GM04504 (cell line): ENCODE data around the gene CEP170B.
"Not testable (repeated sequence)": the region's sequence is repeated elsewhere in the genome, so short reads cannot be mapped to it uniquely, and the experiment has no call there.

Experiments
- DNase-seq: peaks from one replicate; pipeline ENCODE4 v3.0.0-alpha.2; 2012; ENCODE audit warnings: low read depth

The CEP170B gene

DNA sequence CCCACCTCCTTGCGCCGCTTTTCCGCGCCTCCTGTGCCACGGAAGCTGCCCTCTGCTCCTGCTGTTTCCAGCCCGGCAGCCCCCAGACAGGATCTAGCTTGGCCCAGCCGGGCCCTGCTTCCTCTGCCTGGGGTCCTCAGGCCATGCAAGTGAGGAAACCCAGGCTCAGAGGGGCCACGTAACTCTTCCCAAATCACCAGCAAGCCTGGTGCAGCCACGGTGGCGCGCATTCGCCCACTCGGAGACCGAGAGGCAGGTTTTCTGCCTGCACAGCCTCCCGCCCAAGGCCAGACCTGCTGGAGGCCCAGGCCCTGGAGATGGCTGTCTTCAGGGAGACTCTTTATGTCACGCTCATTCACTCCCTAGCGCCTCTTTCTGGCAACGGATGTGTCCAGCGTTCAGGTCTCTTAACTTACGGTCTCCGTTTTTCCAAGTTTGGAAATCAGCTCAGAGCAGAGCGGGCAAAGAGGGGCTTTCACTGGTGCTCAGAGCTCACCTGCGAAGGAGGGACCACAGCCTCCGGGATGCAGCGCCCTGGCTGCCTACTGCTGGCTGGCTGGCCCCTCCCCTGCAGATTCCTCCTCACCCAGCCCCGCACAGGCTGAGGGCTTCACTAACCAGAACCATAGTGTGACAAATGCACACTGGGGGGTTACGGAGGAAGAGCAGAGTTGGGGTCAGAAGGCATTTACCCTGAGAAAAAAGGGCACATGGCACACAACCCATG lies 20.6 kb upstream of the CEP170B start:
- no peak for DNase-seq

DNA sequence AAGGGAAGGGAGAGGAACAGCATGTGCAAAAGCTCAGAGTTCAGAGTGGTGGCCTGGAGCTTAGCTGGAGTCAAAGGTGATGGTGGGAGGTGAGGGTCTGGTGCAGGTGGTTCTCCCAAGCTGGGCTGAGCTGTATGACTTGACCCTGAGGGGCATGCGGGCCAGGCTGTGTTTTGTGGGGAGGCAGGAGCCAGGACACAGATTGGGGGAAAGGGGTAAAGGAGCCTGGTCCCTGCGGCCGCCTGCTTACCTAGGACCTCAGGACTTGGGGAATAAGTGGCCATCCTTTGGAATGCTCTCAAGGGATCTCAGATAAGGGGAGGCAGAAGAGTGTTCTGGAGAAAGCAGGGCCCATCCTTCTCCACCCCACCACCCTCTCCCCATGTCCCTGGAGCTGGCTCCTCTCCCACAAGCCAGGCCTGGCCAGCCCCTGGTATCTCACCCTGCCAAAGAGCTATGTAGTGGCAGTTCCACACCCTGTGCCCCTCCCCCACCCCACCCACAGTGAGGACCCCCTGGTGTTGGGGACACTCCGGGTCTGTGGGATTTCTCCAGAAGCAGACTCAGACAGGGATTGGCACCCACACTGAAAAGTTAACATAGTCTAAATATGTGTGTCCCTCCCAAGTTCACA lies 19.9 kb upstream of the CEP170B start:
- DNase-seq: no peak

DNA sequence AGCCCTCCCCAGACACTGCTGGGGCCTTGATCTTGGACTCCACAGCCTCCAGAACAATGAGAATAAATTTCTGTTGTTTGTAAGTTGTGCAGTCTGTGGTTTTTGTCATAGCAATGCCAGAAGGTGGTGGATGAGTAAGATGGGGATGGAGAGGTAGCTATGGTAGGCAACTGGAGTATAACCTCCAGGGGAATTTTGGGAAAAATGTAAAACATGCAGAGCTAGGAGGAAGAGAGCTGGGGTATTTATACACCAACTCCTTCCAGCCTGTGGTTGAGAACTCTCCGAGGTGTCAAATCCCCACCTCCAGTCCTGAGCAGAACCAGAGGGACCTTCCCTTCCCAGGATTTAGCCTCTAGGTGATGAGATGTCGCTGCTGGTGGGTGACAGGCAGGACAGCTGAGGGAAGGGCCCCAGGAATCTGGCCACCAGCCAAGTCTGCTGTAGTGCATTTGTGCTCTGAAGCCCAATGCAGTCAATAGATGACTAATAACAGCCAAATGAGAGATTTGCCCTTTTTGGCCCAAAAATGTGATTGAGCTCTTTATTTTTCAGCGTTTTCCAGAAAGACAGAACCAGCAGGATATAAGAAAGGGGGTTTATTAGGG lies 19.1 kb upstream of the CEP170B start:
- no peak for DNase-seq

DNA sequence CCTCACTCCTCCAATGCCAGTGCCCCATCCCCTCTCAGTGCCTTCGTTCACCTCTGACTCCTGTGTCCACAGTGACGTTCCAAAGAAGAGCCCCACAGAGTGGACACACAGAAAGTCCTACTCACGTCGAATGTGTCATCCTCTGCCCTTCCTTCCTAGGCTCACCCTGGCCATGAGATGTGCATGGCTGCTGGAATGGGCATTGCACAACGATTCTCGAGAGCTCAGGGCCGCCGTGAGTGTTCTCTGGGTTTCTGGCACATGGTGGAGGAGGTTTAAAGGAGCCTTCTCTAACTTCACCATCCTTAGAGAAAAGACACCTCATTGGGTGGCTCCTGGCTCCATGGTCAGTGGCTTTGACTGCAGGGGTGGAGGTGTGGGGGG lies 12.8 kb upstream of the CEP170B start:
- no peak for DNase-seq

DNA sequence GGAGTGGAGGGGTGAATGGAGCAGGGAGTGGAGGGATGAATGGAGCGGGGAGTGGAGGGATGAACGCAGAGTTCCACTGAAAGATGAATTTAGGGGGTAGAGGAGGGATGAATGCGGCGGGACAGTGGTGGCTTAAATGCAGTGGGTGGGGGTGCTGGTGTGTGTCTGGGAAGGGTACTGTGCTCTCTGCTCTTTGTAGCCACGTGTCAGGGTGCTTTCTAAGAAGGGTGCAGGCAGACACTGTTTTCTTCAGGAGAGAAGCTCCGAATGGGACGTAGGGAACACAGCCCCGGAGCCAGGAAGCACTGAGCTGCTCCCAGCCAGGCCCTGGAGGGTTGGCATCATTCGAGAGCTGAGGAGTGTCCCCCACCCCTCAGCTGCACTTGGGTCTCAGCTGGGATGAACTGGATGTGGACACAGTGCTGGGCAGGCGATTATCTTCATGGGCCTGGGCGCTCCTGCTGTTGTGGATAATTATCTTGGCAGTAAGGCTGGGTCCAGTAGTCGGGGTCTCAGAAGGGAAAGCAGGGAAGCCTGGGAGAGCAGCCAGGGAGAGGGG lies 9.5 kb upstream of the CEP170B start:
- no peak for DNase-seq

DNA sequence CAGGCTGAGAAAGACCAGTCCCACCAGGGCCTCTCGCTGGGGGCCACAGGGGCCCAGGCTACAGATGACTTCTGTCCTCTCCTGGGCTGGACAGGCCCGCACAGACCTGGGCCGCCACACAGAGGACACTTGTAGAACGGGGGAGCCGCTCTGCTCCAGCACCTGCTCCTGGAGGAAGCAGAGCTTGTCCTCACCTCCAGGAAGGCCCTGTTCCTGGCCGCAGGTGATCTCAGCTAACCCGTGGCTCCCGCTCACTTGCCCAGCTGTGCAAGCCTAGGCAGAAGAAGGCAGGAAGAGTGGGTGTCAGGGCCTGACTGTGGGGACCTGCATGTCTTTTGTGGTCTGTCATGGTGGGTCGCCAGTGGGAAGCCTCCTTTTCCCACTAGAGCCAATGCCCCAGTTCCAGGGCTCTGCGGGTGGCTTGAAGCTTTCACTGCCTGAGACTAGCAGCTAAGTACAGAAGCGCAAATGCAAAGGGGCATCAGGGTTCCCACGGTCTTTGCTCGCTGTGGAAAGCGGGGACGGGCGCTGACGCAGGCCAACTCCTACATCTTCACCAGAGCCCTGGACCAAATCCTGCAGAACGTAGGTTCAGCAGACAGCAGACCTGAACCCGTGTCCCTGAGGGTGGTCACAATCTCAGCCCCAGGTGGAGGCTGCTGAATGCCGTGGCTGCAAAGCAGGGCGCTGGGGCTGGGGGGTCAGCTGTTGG lies 8.8 kb upstream of the CEP170B start:
- no peak for DNase-seq

DNA sequence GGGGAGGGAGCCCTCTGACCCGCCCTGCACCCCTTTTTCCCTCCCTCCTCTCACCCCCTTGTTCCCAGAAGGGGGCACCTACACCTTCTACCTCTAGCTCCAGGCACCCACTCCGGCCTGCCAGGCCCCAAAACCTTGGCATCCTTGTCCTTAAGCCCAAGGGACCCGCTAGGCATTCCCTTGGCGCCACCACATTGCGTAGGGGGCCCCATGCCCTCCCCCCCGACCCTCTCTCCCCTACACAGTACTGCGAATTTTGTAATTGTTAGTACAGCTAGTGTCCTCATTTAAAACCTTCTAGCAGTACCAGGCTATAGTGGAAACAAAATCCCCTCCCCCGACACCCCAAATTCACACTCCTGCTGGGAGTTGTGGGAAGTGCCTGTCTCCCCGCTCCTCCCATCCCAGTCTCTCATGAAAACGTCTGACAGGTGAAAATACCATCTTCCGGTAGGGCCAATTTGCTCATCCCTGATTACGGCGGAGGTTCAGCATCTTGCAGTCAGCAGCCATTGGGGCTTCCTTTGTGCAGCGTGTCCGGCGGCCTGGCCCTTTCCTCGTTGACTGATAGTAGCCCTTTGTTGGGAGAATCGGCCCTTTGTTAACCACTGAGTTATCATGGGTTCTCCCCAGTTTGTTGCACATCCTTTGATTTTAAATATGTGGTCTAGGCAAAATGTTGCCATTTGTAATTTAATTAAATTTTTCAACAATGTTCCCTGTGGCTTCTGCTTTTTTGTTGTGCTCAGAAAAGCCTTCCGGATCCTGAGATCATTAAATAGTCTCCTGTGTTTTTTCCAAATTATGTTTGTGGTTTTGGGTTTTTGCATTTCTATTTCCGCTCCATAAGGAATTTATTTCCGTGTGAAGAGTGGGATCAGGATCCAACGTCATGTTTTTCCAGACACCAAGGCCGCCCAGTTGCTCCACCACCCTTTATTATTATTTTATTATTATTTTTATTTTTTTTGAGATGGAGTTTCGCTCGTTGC lies 7.9 kb upstream of the CEP170B start:
- no peak for DNase-seq

DNA sequence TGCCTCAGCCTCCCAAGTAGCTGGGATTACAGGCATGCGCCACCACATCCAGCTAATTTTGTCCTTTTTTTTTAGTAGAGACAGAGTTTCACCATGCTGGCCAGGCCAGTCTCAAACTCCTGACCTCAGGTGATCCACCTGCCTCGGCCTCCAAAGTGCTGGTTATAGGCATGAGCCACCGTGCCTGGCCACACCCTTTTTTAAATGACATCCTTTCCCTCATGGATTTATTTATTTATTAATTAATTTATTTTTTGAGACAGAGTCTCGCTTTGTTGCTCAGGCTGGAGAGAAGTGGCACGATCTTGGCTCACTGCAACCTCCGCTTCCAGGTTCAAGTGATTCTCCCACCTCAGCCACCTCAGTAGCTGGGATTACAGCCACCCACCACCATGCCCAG lies 7.1 kb upstream of the CEP170B start:
- DNase-seq: not testable (repeated sequence)

DNA sequence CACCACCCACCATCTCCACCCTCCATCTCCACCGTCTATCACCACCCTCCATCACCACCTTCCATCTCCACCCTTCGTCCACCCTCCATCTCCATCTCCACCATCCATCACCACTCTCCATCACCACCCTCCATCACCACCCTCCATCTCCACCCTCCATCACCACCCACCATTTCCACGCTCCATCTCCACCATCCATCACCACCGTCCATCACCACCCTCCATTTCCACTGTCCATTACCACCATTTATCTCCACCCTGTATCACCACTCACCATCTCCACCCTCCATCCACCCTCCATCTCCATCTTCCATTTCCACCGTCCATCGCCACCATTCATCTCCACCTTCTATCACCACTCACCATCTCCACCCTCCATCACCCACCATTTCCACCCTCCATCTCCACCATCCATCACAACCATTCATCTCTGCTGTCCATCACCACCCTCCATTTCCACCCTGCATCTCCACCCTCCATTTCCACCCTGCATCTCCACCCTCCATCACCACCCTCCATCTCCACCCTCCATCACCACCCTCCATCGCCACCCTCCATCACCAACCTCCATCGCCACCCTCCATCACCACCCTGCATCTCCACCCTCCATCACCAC lies 6.1 kb upstream of the CEP170B start:
- no peak for DNase-seq

DNA sequence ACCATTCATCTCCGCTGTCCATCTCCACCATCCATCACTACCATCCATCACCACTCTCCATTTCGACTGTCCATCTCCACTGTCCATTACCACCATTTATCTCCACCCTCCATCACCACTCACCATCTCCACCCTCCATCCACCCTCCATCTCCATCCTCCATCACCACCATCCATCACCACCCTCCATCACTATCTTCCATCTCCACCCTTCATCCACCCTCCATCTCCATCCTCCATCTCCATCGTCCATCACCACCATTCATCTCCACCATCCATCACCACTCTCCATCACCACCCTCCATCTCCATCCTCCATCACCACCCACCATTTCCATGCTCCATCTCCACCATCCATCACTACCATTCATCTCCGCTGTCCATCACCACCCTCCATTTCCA lies 5.2 kb upstream of the CEP170B start:
- no peak for DNase-seq

DNA sequence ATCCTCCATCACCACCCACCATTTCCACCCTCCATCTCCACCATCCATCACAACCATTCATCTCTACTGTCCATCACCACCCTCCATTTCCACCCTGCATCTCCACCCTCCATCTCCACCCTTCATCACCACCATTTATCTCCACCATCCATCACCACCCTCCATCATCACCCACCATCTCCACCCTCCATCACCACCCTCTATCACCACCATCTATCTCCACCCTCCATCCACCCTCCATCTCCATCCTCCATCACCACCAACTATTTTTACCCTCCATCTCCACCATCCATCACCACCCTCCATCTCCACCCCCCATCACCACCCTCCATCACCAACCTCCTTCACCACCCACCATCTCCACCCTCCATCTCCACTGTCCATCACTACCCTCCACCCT lies 4.7 kb upstream of the CEP170B start:
- DNase-seq: no peak

DNA sequence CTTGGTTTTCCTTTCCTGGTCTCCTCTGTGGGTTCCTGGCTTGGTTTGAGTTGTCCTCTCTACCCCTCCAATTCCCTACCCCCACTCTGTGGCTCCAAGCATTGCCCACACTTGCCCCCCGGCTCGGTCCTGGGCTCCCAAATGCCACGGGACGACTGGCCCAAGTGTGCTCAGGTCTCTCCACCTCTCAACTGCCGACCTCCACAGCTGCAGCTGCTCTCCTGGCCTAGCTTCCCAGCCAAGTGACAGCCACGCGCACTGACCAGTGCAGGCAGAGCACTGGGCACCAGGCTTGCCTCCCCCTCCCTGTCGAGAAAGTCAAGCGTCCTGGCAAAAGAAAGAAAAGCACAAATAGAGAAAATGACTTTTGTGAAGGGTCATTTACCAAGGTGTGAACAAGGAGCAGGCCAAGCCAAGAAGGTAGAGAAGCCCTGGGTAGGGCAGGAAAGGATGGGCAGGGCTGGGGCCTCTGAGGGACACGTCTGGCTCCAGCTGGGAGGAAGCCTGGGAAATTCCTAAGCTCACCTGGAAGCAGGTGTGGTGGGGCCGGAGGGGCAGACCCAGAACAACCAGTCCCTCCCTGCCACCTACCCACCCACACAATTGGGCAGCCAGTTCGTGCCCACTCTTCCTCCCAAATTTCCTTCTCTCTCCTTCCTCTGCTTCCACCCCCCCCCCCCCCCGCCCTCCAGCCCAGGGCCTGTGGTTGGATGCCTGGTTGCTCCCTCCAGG lies 1.8 kb upstream of the CEP170B start:
- no peak for DNase-seq

DNA sequence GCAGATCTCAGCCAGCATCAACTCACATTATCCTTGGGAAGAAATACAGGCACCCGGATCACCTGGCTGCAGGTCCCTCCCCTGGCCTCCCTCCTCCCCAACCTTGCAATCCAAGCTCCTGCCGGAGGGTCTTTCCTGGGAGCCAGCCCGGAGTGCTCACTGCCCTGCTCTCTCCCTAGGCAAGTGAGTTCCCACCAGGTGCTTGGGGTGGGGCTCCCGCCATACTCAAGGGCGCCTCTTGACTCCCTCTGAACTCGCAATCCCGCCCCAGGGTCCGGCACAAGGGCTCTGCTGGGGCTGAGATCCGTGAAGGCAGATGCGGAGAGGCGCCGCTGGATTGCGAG lies 1.2 kb upstream of the CEP170B start:
- no peak for DNase-seq

DNA sequence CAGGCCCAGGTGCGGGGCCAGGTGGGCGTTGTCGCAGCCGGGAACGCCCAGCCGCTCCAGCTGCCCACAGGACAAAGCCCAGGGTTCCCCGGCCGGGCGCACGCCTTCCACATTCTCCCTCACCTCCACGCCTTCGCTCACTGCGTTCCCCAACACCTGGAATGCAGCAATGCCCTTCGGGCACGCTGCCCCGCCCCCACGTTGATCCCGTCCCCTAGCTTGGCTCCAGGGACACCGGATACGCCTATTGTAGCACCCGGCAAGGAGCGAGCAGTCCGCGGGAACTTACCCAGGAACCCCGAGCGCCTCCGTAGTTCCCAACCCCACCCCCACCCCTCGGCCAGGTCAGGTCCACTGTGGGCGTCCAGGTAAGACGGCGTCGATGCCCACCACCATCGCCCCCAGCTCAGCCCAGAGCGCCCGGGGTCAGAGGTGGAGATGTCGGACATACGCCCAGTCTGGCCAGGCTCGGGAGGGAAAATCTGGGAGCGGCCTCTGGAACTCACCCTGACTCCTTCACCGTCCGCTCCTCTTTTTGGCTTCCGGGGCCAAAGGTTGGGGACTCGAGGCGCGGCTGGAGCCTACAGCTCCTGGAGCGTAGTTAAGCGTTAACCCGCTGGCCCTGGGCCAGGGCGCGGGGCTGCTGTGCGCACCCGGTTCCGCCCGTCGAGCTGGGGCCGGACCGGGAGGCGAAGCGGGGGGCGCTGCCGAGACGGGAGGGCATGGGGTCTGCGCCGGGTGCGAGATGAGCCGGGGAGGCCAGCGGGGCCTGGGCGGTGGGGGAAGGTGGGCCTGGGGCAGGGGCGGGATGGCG lies 594 bp upstream of the CEP170B start:
- DNase-seq: no peak

DNA sequence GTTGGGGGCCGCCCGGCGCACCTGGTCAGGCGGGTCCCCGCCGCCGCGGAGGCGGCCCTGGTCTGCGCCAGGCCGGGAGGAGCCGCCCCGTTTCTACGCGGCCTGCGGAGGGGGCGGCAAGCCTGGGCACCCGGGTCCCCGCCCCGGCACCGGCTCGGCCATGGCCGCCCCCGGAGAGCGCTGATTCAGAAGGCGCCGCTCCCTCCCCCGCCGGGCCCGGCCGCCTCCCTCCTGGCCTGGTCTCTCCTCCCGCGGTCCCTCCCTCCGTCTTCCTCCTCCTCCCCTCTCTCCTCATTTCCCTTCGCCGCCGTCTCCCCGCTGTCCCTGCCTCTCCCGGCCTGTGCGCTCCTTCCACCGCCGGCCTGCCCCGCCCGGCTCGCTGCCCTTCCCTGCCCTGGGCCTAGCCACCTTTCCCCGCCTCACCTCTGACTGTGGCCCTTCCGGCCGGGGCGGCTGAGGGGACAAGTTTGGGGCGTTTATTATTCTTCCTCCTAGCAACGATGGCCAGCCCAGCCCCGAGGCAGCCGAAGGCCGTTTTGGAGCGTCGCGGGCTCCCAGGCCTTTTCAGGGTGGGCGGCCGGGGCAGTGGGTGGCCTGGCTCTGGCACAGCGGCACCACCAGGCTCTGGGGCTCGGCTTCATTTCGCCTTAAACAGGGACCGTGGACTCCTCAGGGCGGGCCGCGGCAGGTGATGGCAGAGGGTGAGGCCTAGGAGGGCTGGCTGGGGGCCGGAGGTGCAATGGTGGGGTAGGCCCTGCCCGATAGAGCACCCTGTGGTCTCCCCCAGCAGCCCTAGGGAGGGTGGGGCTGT lies 768 bp downstream of the CEP170B start:
- DNase-seq: peak; percentile 54

DNA sequence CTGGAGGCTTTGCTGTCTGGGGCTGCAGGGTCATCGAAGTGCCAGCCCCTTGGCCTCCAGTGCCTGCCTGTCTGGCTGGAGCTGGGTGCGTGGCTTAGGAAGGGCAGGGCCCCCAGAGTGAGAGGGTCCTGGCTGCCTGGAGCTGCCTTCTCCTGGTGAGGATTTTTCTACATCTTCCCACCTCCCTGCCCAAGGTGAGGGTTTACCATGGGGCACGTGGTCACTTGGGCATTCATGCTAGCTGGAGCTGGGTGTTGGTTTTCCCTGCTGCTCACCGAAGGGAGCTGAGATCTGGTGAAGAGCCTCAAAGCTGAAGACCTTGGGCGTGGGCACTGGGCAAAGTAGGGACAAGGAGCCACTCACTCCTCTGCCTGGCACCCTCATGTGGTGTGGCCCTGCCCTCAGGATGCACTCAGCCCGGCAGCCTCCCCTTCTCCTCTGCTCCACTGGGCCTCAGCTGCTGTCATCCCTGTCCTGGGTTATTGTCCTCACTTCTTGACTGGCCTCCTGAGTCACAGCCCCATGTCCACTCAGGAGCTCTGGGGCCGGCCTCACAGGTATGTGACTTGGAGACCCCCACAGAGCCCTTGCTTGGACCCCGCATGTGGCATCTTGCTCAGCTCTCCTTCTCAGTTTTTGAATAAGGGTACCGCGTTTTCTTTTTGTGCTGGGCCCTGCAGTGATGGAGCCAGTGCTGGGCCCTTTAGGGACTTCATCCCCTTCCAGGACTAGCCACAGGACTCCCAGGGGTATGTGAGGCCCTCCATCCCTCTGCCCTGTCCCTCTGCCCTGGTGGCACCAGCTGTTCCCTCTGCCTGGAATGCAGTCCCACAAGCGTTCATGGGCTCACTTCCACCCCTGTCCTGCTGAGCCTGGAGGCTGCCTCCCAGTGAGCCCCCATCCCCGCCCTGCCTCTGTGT lies 1.6 kb downstream of the CEP170B start:
- DNase-seq: no peak

DNA sequence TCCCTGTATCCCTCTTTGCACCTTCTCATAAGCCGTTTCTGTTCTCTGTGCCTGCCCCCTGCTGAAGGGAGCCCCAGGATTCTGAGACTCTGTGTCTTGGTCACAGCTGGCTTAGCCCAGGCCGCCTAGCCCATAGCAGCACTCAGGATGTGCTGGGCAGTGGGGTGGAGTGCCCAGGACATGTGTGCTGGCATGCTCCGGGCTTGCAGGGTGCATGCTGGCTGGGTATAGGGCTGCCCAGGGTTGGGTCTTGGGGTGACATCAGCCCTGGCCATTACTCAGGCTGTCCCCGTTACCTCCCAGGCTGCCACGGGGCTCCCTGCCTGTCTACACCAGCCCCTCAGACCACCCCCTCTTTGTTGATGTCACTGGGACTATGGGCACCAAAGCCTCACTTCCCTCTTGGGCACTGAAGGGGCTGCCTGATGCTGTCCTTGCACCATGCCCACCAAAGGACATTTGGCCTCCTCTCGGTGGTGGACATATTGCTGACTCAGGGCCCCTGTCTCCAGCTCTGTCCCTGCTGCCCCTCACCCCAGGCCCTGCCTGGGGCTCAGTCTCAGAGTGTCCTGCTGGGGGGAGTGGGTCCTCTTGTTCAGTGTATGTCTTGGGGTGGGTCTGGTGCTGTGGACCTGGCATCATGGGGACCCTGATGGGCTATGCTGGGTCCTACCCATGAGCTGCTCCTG lies 2.4 kb downstream of the CEP170B start:
- no peak for DNase-seq
